Adipocyte (in vitro differentiated cells): Measurements from ENCODE around the gene MYO9B.
A peak's percentile ranks its signal among the peaks of the same experiment; 100 is the strongest.

ENCODE experiments used
- DNase-seq: peaks from one replicate; pipeline ENCODE4 v3.0.0-alpha.2; 2015; ENCODE audit warnings: low read depth
- H3K27me3 ChIP-seq: replicated peaks from 2 replicates; pipeline ENCODE4 v1.7.0; 2013; ENCODE audit warnings: mild to moderate bottlenecking, low read length, moderate library complexity; ENCODE audit not compliant: control insufficient read depth, insufficient read depth
- H3K36me3 ChIP-seq: 2 replicates; pipeline ENCODE4 v1.7.0; 2013; ENCODE audit warnings: low read length, mild to moderate bottlenecking, moderate library complexity; ENCODE audit not compliant: control insufficient read depth, insufficient read depth, severe bottlenecking
- H3K4me1 ChIP-seq: 2 replicates; pipeline ENCODE4 v1.7.0; 2013; ENCODE audit warnings: mild to moderate bottlenecking, low read length, moderate library complexity; ENCODE audit not compliant: control insufficient read depth, insufficient read depth
- H3K4me3 ChIP-seq: 2 replicates; pipeline ENCODE4 v1.7.0; 2013; ENCODE audit warnings: mild to moderate bottlenecking, low read length, moderate library complexity
- H3K9ac ChIP-seq: 2 replicates; pipeline ENCODE4 v1.7.0; 2013; ENCODE audit warnings: mild to moderate bottlenecking, low read length, moderate library complexity
- H3K9me3 ChIP-seq: 2 replicates; pipeline ENCODE4 v1.7.0; 2013; ENCODE audit warnings: mild to moderate bottlenecking, low read length, moderate library complexity; ENCODE audit not compliant: control insufficient read depth

The MYO9B gene

GRCh38 chr19:17075035-17075863 lies at the start of gene MYO9B, which contains the start of gene HAUS8:
MYO9B (plus strand) TSS chr19:17075777; CDS start chr19:17101718, 25,941 bp downstream.
HAUS8 (minus strand) TSS chr19:17075452; CDS start chr19:17075422, 30 bp downstream.
- H3K9ac ChIP-seq: peak within 1 kb of the TSS; percentile 96
- no peaks in the 10 kb centered on the region for H3K9me3 ChIP-seq
- H3K4me3 ChIP-seq: peak within 1 kb of the TSS; percentile 97
- H3K36me3 ChIP-seq: no peaks in the 10 kb centered on the region
- peak; percentile 100 for DNase-seq
- H3K4me1 ChIP-seq: peaks cover 44% of the 10 kb centered on the region
- no peaks in the 10 kb centered on the region for H3K27me3 ChIP-seq

GRCh38 chr19:17025991-17026658 lies 49.5 kb upstream of the MYO9B start:
- Histone ChIP-seq H3K4me1 (peaks cover 6% of the 10 kb centered on the region), H3K4me3 (no peak overlapping the region), H3K27me3 (peaks cover 52% of the 10 kb centered on the region), H3K36me3 (no peaks in the 10 kb centered on the region), H3K9ac (no peak overlapping the region), H3K9me3 (peaks cover 19% of the 10 kb centered on the region)
- peak; percentile 3 for DNase-seq

- H3K36me3 ChIP-seq: no peaks in the 10 kb centered on the region
- no peak for DNase-seq
- H3K27me3 ChIP-seq: peaks cover 52% of the 10 kb centered on the region
- H3K9ac ChIP-seq: no peak within 1 kb of the TSS
- peaks cover 19% of the 10 kb centered on the region for H3K9me3 ChIP-seq
- H3K4me3 ChIP-seq: no peak within 1 kb of the TSS
- no peaks in the 10 kb centered on the region for H3K4me1 ChIP-seq
Observed at GRCh38 chr19:17026706-17027534, 48.7 kb upstream of the MYO9B start, which contains the start of gene CPAMD8. CPAMD8 (minus strand) TSS chr19:17026810; CDS start chr19:17026642, 168 bp downstream.

- H3K27me3 ChIP-seq: peaks cover 56% of the 10 kb centered on the region
- H3K36me3 ChIP-seq: no peaks in the 10 kb centered on the region
- no peak overlapping the region for H3K9ac ChIP-seq
- H3K4me1 ChIP-seq: no peaks in the 10 kb centered on the region
- no peak overlapping the region for H3K4me3 ChIP-seq
- no peak for DNase-seq
- peaks cover 19% of the 10 kb centered on the region for H3K9me3 ChIP-seq
Observed at GRCh38 chr19:17027535-17027975, 48.0 kb upstream of the MYO9B start.

GRCh38 chr19:17031741-17032140 lies 43.8 kb upstream of the MYO9B start:
- H3K9ac ChIP-seq: no peak overlapping the region
- H3K27me3 ChIP-seq: peaks cover 34% of the 10 kb centered on the region
- no peak overlapping the region for H3K4me3 ChIP-seq
- H3K4me1 ChIP-seq: no peaks in the 10 kb centered on the region
- no peaks in the 10 kb centered on the region for H3K36me3 ChIP-seq
- no peak for DNase-seq
- no peaks in the 10 kb centered on the region for H3K9me3 ChIP-seq

GRCh38 chr19:17035842-17036424 lies 39.6 kb upstream of the MYO9B start:
- Histone ChIP-seq H3K27me3 (peaks cover 17% of the 10 kb centered on the region), H3K9ac (no peak overlapping the region), H3K36me3 (no peaks in the 10 kb centered on the region), H3K9me3 (no peaks in the 10 kb centered on the region), H3K4me3 (no peak overlapping the region), H3K4me1 (no peaks in the 10 kb centered on the region)
- no peak for DNase-seq

GRCh38 chr19:17036640-17037039 lies 38.9 kb upstream of the MYO9B start:
- H3K36me3 ChIP-seq: no peaks in the 10 kb centered on the region
- no peak for DNase-seq
- peaks cover 17% of the 10 kb centered on the region for H3K27me3 ChIP-seq
- H3K4me3 ChIP-seq: no peak overlapping the region
- no peak overlapping the region for H3K9ac ChIP-seq
- peaks cover under 1% of the 10 kb centered on the region for H3K4me1 ChIP-seq
- H3K9me3 ChIP-seq: no peaks in the 10 kb centered on the region

GRCh38 chr19:17037184-17037583 lies 38.4 kb upstream of the MYO9B start:
- Histone ChIP-seq H3K4me1 (peaks cover 6% of the 10 kb centered on the region), H3K36me3 (no peaks in the 10 kb centered on the region), H3K9me3 (no peaks in the 10 kb centered on the region), H3K27me3 (peaks cover 17% of the 10 kb centered on the region), H3K4me3 (no peak overlapping the region), H3K9ac (no peak overlapping the region)
- no peak for DNase-seq

GRCh38 chr19:17037966-17038500 lies 37.5 kb upstream of the MYO9B start:
- Histone ChIP-seq H3K4me3 (no peak overlapping the region), H3K4me1 (peaks cover 6% of the 10 kb centered on the region), H3K9ac (no peak overlapping the region), H3K9me3 (no peaks in the 10 kb centered on the region), H3K36me3 (no peaks in the 10 kb centered on the region), H3K27me3 (peaks cover 13% of the 10 kb centered on the region)
- no peak for DNase-seq

- Histone ChIP-seq H3K4me1 (peaks cover 6% of the 10 kb centered on the region), H3K9ac (no peak overlapping the region), H3K27me3 (peaks cover 30% of the 10 kb centered on the region), H3K36me3 (no peaks in the 10 kb centered on the region), H3K9me3 (no peaks in the 10 kb centered on the region), H3K4me3 (no peak overlapping the region)
- no peak for DNase-seq
Observed at GRCh38 chr19:17041976-17042375, 33.6 kb upstream of the MYO9B start.
